ENCODE data around the gene PITHD1.
"Not testable (repeated sequence)": the region's sequence is repeated elsewhere in the genome, so short reads cannot be mapped to it uniquely, and the experiment has no call there.

Gene PITHD1

DNA sequence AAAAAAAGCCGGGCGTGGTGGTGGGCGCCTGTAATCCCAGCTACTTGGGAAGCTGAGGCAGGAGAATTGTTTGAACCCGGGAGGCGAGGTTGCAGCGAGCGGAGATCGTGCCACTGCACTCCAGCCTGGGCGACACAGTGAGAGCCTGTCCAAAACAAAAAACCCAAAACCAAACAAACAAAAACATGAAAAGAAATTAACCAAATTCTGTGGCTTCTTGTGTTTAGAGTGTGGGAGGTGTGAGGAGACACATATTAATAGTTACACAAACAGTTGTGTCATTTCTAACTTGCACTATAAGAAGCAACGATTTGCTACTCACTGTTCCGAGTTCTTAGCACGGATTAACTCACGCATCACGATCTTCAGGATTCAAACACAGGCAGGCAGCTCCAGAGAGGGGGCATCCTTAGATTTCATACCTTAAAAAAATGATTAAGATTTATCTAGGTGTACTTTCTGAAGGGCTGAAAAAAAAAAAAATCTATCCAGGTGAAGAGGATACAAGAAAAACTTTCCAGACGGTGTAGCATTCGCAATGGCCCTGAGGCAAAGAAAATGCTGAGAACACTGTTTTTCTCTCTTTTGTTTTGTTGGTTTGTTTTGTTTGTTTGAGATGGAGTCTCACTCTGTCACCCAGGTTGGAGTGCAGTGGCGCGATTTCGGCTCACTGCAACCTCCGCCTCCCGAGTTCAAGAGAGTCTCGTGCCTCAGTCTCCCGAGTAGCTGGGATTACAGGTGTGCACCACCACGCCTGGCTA lies 47.7 kb downstream of the PITHD1 start:
- DNase-seq (ENCODE audit: low read depth): no peak

DNA sequence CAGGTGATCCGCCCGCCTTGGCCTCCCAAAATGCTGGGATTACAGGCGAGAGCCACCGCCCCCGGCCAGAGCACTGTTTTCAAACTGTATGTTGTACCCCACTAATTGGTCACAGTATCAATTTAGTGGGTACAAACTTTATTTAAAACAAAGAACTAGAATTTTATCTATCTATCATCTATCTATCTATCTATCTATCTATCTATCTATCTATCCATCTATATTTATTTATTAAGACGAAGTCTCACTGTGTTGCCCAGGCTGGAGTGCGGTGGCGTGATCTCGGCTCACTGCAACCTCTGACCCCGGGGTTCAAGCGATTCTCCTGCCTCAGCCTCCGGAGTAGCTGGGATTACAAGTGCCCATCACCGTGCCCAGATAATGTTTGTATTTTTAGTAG lies 48.4 kb downstream of the PITHD1 start:
- not testable (repeated sequence) for DNase-seq (ENCODE audit: low read depth)

DNA sequence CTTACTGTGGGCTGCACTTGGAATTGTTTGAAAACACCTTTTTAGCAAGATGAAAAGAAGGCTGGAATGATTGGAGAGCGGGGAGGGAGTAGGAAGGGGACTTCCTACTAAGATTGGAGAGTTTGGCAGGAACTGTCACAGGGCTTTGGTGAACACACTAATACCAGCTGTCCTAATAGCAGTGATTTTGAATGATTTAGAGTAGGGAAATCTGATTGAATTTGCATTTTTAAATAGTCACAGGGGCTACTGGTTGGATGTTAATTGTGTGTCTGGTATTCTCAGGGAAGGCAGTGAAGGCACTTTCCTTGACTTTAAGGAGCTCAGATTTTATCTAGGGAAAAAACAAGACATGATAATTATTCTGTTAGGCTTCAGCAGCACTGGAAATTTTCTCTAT lies 49.5 kb downstream of the PITHD1 start:
- DNase-seq (ENCODE audit: low read depth): no peak

DNA sequence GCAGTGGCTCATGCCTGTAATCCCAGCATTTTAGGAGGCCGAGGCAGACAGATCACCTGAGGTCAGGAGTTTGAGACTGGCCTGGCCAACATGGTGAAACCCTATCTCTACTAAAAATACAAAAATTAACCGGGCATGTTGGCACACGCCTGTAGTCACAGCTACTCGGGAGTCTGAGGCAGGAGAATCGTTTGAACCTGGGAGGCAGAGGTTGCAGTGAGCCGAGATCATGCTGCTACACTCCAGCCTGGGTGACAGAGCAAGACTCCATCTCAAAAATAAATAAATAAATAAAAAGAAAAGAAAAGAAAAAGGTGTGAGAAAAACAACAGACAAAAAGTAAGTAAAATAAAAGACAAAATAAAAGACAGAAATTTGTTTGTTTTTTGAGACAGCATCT lies 55.9 kb downstream of the PITHD1 start:
- not testable (repeated sequence) for DNase-seq (ENCODE audit: low read depth)

DNA sequence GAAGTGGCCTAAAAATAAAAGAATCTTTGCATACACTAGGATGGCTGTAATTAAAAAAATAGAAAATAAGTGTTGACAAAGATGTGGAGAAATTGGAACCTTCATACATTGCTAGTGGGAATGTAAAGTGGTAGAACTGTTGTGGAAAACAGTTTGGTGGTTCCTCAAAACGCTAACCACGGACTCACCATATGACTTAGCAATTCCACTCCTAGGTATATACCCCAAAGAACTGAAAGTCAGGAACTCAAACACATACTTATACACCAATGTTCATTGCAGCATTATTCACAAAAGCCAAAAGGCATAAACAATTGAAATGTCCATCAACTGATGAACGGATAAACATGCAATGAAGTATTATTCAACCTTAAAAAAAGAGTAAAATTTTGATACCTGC lies 57.8 kb downstream of the PITHD1 start:
- DNase-seq (ENCODE audit: low read depth): no peak
